ENCODE measurements around the gene RNF32. TPM values are rescaled to one million over a fixed set of nuclear protein-coding genes. Genes with fewer than 3 reads are reported as not detected.

Gene RNF32
- total and polyA plus RNA-seq, 2 of the 13 experiments (the other 11 are each of a cell fraction or from before 2014, with no cell fraction given) = not detected

DNA sequence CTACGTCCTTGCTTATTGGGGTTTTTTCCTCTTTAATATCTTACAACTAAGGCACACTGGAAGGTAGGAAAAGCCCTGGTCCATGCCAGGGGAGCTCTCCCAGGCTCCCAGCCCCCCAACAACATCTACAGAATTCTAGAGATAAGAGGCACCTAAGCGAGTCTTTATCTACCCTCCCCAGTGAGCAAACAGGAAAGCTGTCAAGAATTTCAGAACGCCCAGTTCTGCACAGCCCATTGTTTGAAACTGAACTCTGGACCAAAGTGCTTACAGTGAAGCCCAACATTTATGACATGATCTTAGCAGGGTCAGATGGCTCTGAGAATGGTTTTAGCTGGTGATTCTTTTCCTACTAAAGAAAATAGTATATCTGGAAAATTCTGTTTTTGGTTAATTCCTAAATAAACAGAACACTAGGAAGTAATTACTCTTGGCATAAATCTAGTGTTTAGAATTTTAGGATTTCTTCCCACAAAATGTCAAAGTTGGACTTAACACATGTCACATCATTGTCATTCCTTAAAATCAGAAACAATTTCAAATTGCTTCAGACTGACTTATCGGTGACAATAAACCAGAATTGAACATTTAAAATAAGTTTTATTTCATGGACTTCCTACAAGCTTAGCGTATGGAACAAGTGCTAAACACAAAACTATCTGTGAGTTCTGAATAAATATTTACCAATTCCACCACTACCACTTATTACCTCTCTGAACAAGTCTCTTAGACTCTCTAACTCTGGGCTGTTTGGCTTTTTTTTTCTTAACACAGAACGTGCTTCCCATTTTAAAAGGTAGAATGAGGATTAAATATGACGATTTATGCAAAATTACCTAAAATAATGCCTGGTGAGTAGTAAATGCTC lies 31.3 kb upstream of the RNF32 start (continued):
- TF ChIP-seq, protein P1, sequence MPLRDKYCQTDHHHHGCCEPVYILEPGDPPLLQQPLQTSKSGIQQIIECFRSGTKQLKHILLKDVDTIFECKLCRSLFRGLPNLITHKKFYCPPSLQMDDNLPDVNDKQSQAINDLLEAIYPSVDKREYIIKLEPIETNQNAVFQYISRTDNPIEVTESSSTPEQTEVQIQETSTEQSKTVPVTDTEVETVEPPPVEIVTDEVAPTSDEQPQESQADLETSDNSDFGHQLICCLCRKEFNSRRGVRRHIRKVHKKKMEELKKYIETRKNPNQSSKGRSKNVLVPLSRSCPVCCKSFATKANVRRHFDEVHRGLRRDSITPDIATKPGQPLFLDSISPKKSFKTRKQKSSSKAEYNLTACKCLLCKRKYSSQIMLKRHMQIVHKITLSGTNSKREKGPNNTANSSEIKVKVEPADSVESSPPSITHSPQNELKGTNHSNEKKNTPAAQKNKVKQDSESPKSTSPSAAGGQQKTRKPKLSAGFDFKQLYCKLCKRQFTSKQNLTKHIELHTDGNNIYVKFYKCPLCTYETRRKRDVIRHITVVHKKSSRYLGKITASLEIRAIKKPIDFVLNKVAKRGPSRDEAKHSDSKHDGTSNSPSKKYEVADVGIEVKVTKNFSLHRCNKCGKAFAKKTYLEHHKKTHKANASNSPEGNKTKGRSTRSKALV (CRISPR knock-in tag; IDR thresholded peaks at IDR 0.05) = peak; percentile 62; the same call in 1 of the 2 replicates
- TF ChIP-seq ZNF737 (CRISPR knock-in tag; IDR thresholded peaks at IDR 0.05; ENCODE audit: borderline replicate concordance) (no peak), U2AF1 (optimal IDR thresholded peaks at IDR 0.05; ENCODE audit: low read depth, low read length) (no peak), CBX1 (IDR thresholded peaks at IDR 0.05; ENCODE audit: low read depth) (no peak), GABPA (IDR thresholded peaks at IDR 0.05; ENCODE audit: low read depth, low read length) (no peak), GABPA (CRISPR knock-in tag; IDR thresholded peaks at IDR 0.05; ENCODE audit: low read depth) (peak; percentile 25; the same call in 1 of the 2 replicates), KAT7 (CRISPR knock-in tag; IDR thresholded peaks at IDR 0.05; ENCODE audit: borderline replicate concordance) (no peak), ZNF776 (CRISPR knock-in tag; IDR thresholded peaks at IDR 0.05) (no peak), ETV5 (CRISPR knock-in tag; IDR thresholded peaks at IDR 0.05; ENCODE audit: borderline replicate concordance) (peak; percentile 86)
- TF ChIP-seq, protein P2, sequence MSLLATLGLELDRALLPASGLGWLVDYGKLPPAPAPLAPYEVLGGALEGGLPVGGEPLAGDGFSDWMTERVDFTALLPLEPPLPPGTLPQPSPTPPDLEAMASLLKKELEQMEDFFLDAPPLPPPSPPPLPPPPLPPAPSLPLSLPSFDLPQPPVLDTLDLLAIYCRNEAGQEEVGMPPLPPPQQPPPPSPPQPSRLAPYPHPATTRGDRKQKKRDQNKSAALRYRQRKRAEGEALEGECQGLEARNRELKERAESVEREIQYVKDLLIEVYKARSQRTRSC (CRISPR knock-in tag; IDR thresholded peaks at IDR 0.05; ENCODE audit: low read depth) = no peak
- TF ChIP-seq, protein P3, sequence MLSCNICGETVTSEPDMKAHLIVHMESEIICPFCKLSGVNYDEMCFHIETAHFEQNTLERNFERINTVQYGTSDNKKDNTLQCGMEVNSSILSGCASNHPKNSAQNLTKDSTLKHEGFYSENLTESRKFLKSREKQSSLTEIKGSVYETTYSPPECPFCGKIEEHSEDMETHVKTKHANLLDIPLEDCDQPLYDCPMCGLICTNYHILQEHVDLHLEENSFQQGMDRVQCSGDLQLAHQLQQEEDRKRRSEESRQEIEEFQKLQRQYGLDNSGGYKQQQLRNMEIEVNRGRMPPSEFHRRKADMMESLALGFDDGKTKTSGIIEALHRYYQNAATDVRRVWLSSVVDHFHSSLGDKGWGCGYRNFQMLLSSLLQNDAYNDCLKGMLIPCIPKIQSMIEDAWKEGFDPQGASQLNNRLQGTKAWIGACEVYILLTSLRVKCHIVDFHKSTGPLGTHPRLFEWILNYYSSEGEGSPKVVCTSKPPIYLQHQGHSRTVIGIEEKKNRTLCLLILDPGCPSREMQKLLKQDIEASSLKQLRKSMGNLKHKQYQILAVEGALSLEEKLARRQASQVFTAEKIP (CRISPR knock-in tag; IDR thresholded peaks at IDR 0.05; ENCODE audit: borderline replicate concordance) = no peak

Measured in HepG2 (cell line).